DND-41 (cell line): ENCODE results near the gene UBASH3B.

Experiments used
- EZH2 ChIP-seq: IDR thresholded peaks from 3 replicates; pipeline ENCODE4 v1.6.1; 2012; ENCODE audit warnings: borderline replicate concordance, low read depth, mild to moderate bottlenecking, moderate library complexity, low read length, inconsistent platforms; ENCODE audit not compliant: severe bottlenecking
- TF ChIP-seq, protein P1 (sequence below): IDR thresholded peaks from 2 replicates; pipeline ENCODE4 v1.5.1; 2012; ENCODE audit warnings: borderline replicate concordance, low read length, moderate library complexity, mild to moderate bottlenecking; ENCODE audit not compliant: poor library complexity, severe bottlenecking; ENCODE audit errors: extremely low read depth

DNA sequence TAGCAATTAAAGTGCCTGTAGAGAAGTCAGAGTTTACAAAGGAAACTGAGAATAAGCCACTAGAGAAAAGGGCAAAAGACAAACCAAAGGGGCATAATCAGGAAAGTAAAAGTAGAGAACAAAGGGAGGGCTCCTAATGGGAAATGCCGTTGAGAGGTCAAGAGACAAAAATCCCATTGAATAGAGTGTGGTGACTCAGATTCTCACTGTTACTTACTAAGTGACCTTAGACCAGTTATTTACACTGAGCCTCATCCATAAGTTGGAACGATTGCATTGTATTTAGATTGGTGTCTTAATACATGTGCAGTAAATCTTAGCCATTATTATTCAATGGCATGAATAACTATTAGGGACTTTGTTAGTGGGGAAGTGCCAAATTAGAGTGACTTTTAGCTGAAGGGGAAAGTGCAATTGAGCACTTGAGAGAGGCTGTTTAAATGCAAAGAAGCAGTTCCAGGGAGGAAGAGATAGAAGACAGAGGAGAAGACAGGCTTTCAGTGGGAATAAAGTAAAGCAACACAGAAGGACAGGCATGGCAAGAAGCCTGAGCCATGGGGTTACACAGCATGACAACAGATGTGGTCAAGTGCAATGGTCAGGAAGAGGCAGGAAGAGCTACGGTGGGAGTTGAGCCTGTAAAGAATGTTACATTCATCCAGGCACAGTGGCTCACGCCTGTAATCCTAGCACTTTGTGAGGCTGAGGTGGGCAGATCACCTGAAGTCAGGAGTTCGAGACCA, 82.6 kb downstream of the UBASH3B start:
- TF ChIP-seq, protein P1, sequence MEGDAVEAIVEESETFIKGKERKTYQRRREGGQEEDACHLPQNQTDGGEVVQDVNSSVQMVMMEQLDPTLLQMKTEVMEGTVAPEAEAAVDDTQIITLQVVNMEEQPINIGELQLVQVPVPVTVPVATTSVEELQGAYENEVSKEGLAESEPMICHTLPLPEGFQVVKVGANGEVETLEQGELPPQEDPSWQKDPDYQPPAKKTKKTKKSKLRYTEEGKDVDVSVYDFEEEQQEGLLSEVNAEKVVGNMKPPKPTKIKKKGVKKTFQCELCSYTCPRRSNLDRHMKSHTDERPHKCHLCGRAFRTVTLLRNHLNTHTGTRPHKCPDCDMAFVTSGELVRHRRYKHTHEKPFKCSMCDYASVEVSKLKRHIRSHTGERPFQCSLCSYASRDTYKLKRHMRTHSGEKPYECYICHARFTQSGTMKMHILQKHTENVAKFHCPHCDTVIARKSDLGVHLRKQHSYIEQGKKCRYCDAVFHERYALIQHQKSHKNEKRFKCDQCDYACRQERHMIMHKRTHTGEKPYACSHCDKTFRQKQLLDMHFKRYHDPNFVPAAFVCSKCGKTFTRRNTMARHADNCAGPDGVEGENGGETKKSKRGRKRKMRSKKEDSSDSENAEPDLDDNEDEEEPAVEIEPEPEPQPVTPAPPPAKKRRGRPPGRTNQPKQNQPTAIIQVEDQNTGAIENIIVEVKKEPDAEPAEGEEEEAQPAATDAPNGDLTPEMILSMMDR = no peak
- no peak for TF ChIP-seq EZH2
